GM19372 (cell line): ENCODE data around the gene GCN1.

ENCODE experiments used
- ATAC-seq: cut with Tn5 transposase; IDR thresholded peaks from one replicate; pipeline ENCODE4 v1.9.1; 2021; ENCODE audit warnings: mild to moderate bottlenecking, low read depth, moderate library complexity; ENCODE audit not compliant: unreplicated experiment

GCN1 gene

GRCh38 chr12:120098756-120099470, 95.6 kb downstream of the GCN1 start:
- ATAC-seq: no peak

GRCh38 chr12:120096671-120097202, 97.8 kb downstream of the GCN1 start:
- ATAC-seq: no peak

GRCh38 chr12:120095736-120096135, 98.8 kb downstream of the GCN1 start:
- ATAC-seq: no peak

- no peak for ATAC-seq
These were observed 99.2 kb downstream of the GCN1 start for GRCh38 chr12:120095331-120095730.

- ATAC-seq: no peak
These were observed 100.0 kb downstream of the GCN1 start for GRCh38 chr12:120094485-120094884.

- no peak for ATAC-seq
These were observed 100.7 kb downstream of the GCN1 start for GRCh38 chr12:120093592-120094355.

GRCh38 chr12:120093336-120093591, 101.3 kb downstream of the GCN1 start:
- ATAC-seq: no peak

GRCh38 chr12:120092551-120093335, 101.8 kb downstream of the GCN1 start:
- ATAC-seq: no peak

GRCh38 chr12:120091371-120092090, 103.0 kb downstream of the GCN1 start:
- no peak for ATAC-seq

GRCh38 chr12:120090626-120091295, 103.8 kb downstream of the GCN1 start:
- ATAC-seq: no peak

- ATAC-seq: no peak
These were observed 104.3 kb downstream of the GCN1 start for GRCh38 chr12:120090206-120090605.

GRCh38 chr12:120089796-120090195, 104.7 kb downstream of the GCN1 start:
- ATAC-seq: no peak

- no peak for ATAC-seq
These were observed 105.4 kb downstream of the GCN1 start for GRCh38 chr12:120089105-120089504.

- peak; percentile 99 for ATAC-seq
These were observed 107.5 kb downstream of the GCN1 start for GRCh38 chr12:120086801-120087621.

- ATAC-seq: no peak
These were observed 108.4 kb downstream of the GCN1 start for GRCh38 chr12:120085920-120086645.

GRCh38 chr12:120081641-120082040, 112.9 kb downstream of the GCN1 start:
- no peak for ATAC-seq

GRCh38 chr12:120079411-120080400, 114.8 kb downstream of the GCN1 start:
- ATAC-seq: no peak
